HCT116 (cell line): ENCODE data around the gene CSNK1E. TPM values are rescaled to one million over a fixed set of nuclear protein-coding genes. Genes with fewer than 3 reads are reported as not detected.

ENCODE experiments used
- ATAC-seq: fragments of 200-7000 bp; cut with Tn5 transposase; 2 replicates; pipeline ENCODE4 v1.9.1; 2020; ENCODE audit warnings: mild to moderate bottlenecking, moderate library complexity
- BruUV-seq: library from RNA; stranded (reverse); fragments of 400-500 nt; replicated peaks from 2 replicates; lab custom pipeline; 2021; lab: Mats Ljungman, UMichigan
- CTCF ChIA-PET: fragments of 300-600 bp; sonication (Branson Sonifier 250); formaldehyde crosslinking; loops from one replicate; lab custom pipeline; 2021; ENCODE audit warnings: antibody characterized with exemption; lab: Charles Lee
- POLR2A ChIA-PET: fragments of 300-600, 350-600 bp; sonication (Branson Sonifier 250); formaldehyde crosslinking; loops from one replicate; lab custom pipeline; 2021; ENCODE audit warnings: antibody characterized with exemption; lab: Charles Lee
- RAD21 ChIA-PET, 2 experiments: fragments of 300-600 bp; sonication (Branson Sonifier 250); formaldehyde crosslinking; loops; one replicate each; lab custom pipeline; 2023; ENCODE audit warnings: low total read pairs in 2 of 2; ENCODE audit not compliant: uncharacterized antibody in 2 of 2, unreplicated experiment in 2 of 2, low non-redundant PET in 1 of 2; lab: Charles Lee
- DNase-seq: peaks from one replicate; pipeline ENCODE4 v3.0.0-alpha.2; 2010; ENCODE audit warnings: low read depth, low spot score
- H2AFZ ChIP-seq: fragments of 200-600 bp; shearing (Covaris generic), sonication (generic); 2 replicates; pipeline ENCODE4 v1.6.1; 2017; ENCODE audit warnings: low read depth, mixed run types, mixed read lengths, antibody characterized with exemption, low read length; ENCODE audit not compliant: poor library complexity, severe bottlenecking
- H3K27ac ChIP-seq: 2 replicates; pipeline ENCODE4 v1.5.1; 2012; ENCODE audit warnings: low read depth, low read length
- H3K27me3 ChIP-seq: fragments of 200-600 bp; sonication (generic); 2 replicates; pipeline ENCODE4 v1.6.1; 2016; ENCODE audit warnings: mixed run types, low read length, mixed read lengths; ENCODE audit not compliant: insufficient read depth
- H3K36me3 ChIP-seq, 2 experiments: fragments of 200-500 bp in 1 of 2; fragments of 200-600 bp in 1 of 2; sonication (Bioruptor generic) in 1 of 2; sonication (generic) in 1 of 2; 2 replicates each; pipeline versions ENCODE4 v1.5.1 to v1.6.1; 2014 to 2016; ENCODE audit warnings: low read length in 2 of 2, inconsistent platforms in 1 of 2, mixed read lengths in 1 of 2, mixed run types in 1 of 2; ENCODE audit not compliant: insufficient read depth in 2 of 2, control insufficient read depth in 1 of 2
- H3K4me1 ChIP-seq, 2 experiments: fragments of 200-600 bp in 1 of 2; sonication (generic) in 1 of 2; 2 replicates each; pipeline versions ENCODE4 v1.5.1 to v1.6.1; 2012 to 2017; ENCODE audit warnings: low read length in 2 of 2, inconsistent platforms in 1 of 2, mild to moderate bottlenecking in 1 of 2, mixed read lengths in 1 of 2, mixed run types in 1 of 2, moderate library complexity in 1 of 2; ENCODE audit not compliant: insufficient read depth in 2 of 2, control insufficient read depth in 1 of 2
- H3K4me2 ChIP-seq: fragments of 200-600 bp; sonication (generic); 2 replicates; pipeline ENCODE4 v1.6.1; 2017; ENCODE audit warnings: mixed run types, low read length, mixed read lengths
- H3K4me3 ChIP-seq, 2 experiments: fragments of 200-600 bp in 1 of 2; sonication (generic) in 1 of 2; replicated peaks in 1 of 2; 2 replicates each; pipeline ENCODE4 v1.5.1; 2011 to 2016; ENCODE audit warnings: low read length in 2 of 2, control low read depth in 1 of 2, low read depth in 1 of 2, mild to moderate bottlenecking in 1 of 2, mixed read lengths in 1 of 2, mixed run types in 1 of 2
- H3K79me2 ChIP-seq: fragments of 200-600 bp; sonication (generic); 2 replicates; pipeline ENCODE4 v1.6.1; 2017; ENCODE audit warnings: mild to moderate bottlenecking, mixed run types, low read length, moderate library complexity, mixed read lengths; ENCODE audit not compliant: insufficient read depth
- H3K9ac ChIP-seq: fragments of 200-600 bp; sonication (generic); 2 replicates; pipeline ENCODE4 v1.6.1; 2016; ENCODE audit warnings: low read length, mixed read lengths
- H3K9me2 ChIP-seq: fragments of 200-600 bp; sonication (generic), shearing (Covaris generic); 2 replicates; pipeline ENCODE4 v1.6.1; 2017; ENCODE audit warnings: mixed run types, mild to moderate bottlenecking, moderate library complexity; ENCODE audit not compliant: insufficient read depth
- H3K9me3 ChIP-seq, 2 experiments: fragments of 200-500 bp in 1 of 2; fragments of 200-600 bp in 1 of 2; sonication (Bioruptor generic) in 1 of 2; sonication (generic) in 1 of 2; 2 replicates each; pipeline ENCODE4 v1.6.1; 2014 to 2017; ENCODE audit warnings: low read length in 2 of 2, mixed read lengths in 2 of 2, inconsistent platforms in 1 of 2, low read depth in 1 of 2, mild to moderate bottlenecking in 1 of 2, mixed run types in 1 of 2, moderate library complexity in 1 of 2; ENCODE audit not compliant: control insufficient read depth in 1 of 2, insufficient read depth in 1 of 2
- H4K20me1 ChIP-seq: fragments of 200-600 bp; sonication (generic), shearing (Covaris generic); 2 replicates; pipeline ENCODE4 v1.6.1; 2017; ENCODE audit warnings: mixed run types, mild to moderate bottlenecking, moderate library complexity; ENCODE audit not compliant: insufficient read depth
- FOSL1 ChIP-seq: IDR thresholded peaks from 2 replicates; pipeline ENCODE4 v1.6.1; 2012; ENCODE audit warnings: low read depth
- JUND ChIP-seq: IDR thresholded peaks from 2 replicates; pipeline ENCODE4 v1.6.1; 2012
- POLR2A ChIP-seq: IDR thresholded peaks from 2 replicates; pipeline ENCODE4 v1.7.0; 2011; ENCODE audit warnings: borderline replicate concordance; ENCODE audit not compliant: insufficient read depth, insufficient read length; ENCODE audit errors: extremely low read depth
- SIN3A ChIP-seq: IDR thresholded peaks from 2 replicates; pipeline ENCODE4 v1.6.1; 2012; ENCODE audit warnings: low read depth
- SP1 ChIP-seq: IDR thresholded peaks from 2 replicates; pipeline ENCODE4 v1.6.1; 2012; ENCODE audit warnings: low read depth
- TCF7L2 ChIP-seq: IDR thresholded peaks from 2 replicates; pipeline ENCODE4 v1.7.0; 2011; ENCODE audit warnings: borderline replicate concordance, inconsistent platforms; ENCODE audit not compliant: insufficient read depth, insufficient read length; ENCODE audit errors: extremely low read depth
- YY1 ChIP-seq: IDR thresholded peaks from 2 replicates; pipeline ENCODE4 v1.6.1; 2011; ENCODE audit warnings: low read length, low read depth, moderate library complexity, mild to moderate bottlenecking; ENCODE audit not compliant: insufficient replicate concordance; ENCODE audit errors: extremely low read depth
- ZNF274 ChIP-seq: fragments of 200-500 bp; sonication (Bioruptor generic); IDR thresholded peaks from 2 replicates; pipeline ENCODE4 v1.6.1; 2014; ENCODE audit warnings: mild to moderate bottlenecking, low read depth, low read length, inconsistent platforms
- intact Hi-C: fragments of 100-400 bp; cut with micrococcal nuclease; formaldehyde crosslinking; loops from 2 replicates; pipeline ENCODE4 v1.10.0; 2022
- total RNA-seq: library from RNA; stranded (reverse); gene quantifications from one replicate; pipeline ENCODE4 v1.2.1, GENCODE V29; 2021; ENCODE audit not compliant: unreplicated experiment
- TF ChIP-seq, protein P1 (sequence below): IDR thresholded peaks from 2 replicates; pipeline ENCODE4 v1.6.1; 2012
- TF ChIP-seq, protein P2 (sequence below): IDR thresholded peaks from 2 replicates; pipeline ENCODE4 v1.6.1; 2012; ENCODE audit warnings: low read depth
- TF ChIP-seq, protein P3 (sequence below): IDR thresholded peaks from 2 replicates; pipeline ENCODE4 v1.6.1; 2012
- TF ChIP-seq, protein P4 (sequence below), 3 experiments: fragments of 200-600 bp in 1 of 3; sonication (generic) in 1 of 3; IDR thresholded peaks in 2 of 3; conservative IDR thresholded peaks in 1 of 3; 2 replicates each; pipeline ENCODE4 v1.5.1; 2012 to 2017; ENCODE audit warnings: low read depth in 2 of 3, low read length in 2 of 3, antibody characterized with exemption in 1 of 3, borderline replicate concordance in 1 of 3, control low read depth in 1 of 3, mild to moderate bottlenecking in 1 of 3, mixed read lengths in 1 of 3, mixed run types in 1 of 3, moderate library complexity in 1 of 3; ENCODE audit not compliant: insufficient read depth in 1 of 3

Gene CSNK1E
- total RNA-seq, 1 experiment from 2014 or later = 190 TPM

DNA sequence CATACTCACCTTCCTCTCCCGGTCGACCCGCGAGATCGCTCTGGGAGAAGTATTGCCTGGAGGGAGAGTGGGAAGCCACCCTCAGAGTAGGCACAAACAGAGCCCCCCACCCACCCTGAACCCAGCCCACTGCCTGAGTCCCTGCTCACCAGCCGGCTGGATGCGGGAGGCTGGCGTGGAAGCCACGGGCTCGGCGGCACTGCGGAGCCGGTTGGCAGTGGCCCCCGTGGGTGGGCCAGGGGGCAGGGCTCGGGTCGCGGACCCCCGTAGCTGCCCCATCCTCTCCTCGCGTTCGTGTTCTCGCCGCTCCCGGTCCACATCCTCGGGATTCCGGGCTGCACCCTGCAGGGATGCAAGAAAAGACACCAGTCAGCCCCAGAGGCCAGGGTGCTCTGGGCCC, 23.0 kb downstream of the CSNK1E start:
- Histone ChIP-seq H3K9ac (no peak overlapping the region), H3K4me2 (no peak overlapping the region), H3K4me3 (no peak overlapping the region), H3K9me2 (no peaks in the 10 kb centered on the region), H2AFZ (no peak overlapping the region), H4K20me1 (no peaks in the 10 kb centered on the region), H3K79me2 (peaks cover 31% of the 10 kb centered on the region; the same call in 1 of the 2 replicates), H3K4me1 (peaks cover 0 to 8% of the 10 kb centered on the region in 2 experiments; a peak in 1 of 4 replicates), H3K36me3 (peaks cover 45 to 63% of the 10 kb centered on the region in 2 experiments), H3K27ac (no peak overlapping the region), H3K27me3 (no peaks in the 10 kb centered on the region), H3K9me3 (no peaks in the 10 kb centered on the region)
- BruUV-seq = no TSS peak
- ChIA-PET POLR2A (no interaction called here), RAD21 (no interaction called here), CTCF (no interaction called here)
- no peak for ATAC-seq
- intact Hi-C loops = no loop called here
- DNase-seq = no peak
- TF ChIP-seq YY1 = no peak
- TF ChIP-seq, protein P1, sequence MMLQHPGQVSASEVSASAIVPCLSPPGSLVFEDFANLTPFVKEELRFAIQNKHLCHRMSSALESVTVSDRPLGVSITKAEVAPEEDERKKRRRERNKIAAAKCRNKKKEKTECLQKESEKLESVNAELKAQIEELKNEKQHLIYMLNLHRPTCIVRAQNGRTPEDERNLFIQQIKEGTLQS = no peak
- TF ChIP-seq, protein P2, sequence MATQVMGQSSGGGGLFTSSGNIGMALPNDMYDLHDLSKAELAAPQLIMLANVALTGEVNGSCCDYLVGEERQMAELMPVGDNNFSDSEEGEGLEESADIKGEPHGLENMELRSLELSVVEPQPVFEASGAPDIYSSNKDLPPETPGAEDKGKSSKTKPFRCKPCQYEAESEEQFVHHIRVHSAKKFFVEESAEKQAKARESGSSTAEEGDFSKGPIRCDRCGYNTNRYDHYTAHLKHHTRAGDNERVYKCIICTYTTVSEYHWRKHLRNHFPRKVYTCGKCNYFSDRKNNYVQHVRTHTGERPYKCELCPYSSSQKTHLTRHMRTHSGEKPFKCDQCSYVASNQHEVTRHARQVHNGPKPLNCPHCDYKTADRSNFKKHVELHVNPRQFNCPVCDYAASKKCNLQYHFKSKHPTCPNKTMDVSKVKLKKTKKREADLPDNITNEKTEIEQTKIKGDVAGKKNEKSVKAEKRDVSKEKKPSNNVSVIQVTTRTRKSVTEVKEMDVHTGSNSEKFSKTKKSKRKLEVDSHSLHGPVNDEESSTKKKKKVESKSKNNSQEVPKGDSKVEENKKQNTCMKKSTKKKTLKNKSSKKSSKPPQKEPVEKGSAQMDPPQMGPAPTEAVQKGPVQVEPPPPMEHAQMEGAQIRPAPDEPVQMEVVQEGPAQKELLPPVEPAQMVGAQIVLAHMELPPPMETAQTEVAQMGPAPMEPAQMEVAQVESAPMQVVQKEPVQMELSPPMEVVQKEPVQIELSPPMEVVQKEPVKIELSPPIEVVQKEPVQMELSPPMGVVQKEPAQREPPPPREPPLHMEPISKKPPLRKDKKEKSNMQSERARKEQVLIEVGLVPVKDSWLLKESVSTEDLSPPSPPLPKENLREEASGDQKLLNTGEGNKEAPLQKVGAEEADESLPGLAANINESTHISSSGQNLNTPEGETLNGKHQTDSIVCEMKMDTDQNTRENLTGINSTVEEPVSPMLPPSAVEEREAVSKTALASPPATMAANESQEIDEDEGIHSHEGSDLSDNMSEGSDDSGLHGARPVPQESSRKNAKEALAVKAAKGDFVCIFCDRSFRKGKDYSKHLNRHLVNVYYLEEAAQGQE = no peak
- TF ChIP-seq FOSL1 = no peak

DNA sequence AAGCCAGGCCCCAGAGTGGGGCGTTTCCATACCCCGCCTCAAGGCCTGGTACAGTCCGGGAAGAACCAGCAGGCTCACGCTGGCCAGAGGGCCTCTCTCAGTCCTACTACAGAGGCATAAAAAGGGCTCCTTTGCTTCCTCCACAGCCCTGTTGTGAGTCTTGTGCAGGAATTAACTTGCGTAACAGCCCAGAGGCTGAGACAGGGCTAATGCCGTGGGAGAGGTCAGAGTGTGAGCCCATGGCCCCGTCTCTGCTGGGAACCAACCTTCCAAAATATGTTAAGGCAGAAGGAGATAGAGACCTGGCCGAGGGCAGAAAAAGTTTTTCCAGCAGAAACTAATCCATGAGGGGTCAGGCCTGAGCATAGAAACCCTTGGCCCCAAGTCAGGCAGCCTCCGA, 24.5 kb downstream of the CSNK1E start:
- Histone ChIP-seq H3K4me2 (no peak overlapping the region), H3K4me3 (no peak overlapping the region), H3K4me1 (no peaks in the 10 kb centered on the region), H3K27me3 (no peaks in the 10 kb centered on the region), H3K36me3 (peaks cover 37 to 50% of the 10 kb centered on the region in 2 experiments; a peak in 3 of 4 replicates), H3K9ac (no peak overlapping the region), H3K79me2 (peaks cover 19% of the 10 kb centered on the region; the same call in 1 of the 2 replicates), H3K27ac (no peak overlapping the region), H4K20me1 (no peaks in the 10 kb centered on the region), H2AFZ (no peak overlapping the region), H3K9me2 (no peaks in the 10 kb centered on the region), H3K9me3 (no peaks in the 10 kb centered on the region)
- RAD21 ChIA-PET = no interaction called here
- CTCF ChIA-PET = no interaction called here
- BruUV-seq = no TSS peak
- POLR2A ChIA-PET = no interaction called here
- DNase-seq (no peak), ATAC-seq (no peak)
- intact Hi-C loops = no loop called here
- TF ChIP-seq, protein P3, sequence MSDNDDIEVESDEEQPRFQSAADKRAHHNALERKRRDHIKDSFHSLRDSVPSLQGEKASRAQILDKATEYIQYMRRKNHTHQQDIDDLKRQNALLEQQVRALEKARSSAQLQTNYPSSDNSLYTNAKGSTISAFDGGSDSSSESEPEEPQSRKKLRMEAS = no peak
- TF ChIP-seq JUND (no peak), SIN3A (no peak), SP1 (no peak), ZNF274 (no peak), TCF7L2 (no peak), POLR2A (no peak)
- TF ChIP-seq, protein P4, sequence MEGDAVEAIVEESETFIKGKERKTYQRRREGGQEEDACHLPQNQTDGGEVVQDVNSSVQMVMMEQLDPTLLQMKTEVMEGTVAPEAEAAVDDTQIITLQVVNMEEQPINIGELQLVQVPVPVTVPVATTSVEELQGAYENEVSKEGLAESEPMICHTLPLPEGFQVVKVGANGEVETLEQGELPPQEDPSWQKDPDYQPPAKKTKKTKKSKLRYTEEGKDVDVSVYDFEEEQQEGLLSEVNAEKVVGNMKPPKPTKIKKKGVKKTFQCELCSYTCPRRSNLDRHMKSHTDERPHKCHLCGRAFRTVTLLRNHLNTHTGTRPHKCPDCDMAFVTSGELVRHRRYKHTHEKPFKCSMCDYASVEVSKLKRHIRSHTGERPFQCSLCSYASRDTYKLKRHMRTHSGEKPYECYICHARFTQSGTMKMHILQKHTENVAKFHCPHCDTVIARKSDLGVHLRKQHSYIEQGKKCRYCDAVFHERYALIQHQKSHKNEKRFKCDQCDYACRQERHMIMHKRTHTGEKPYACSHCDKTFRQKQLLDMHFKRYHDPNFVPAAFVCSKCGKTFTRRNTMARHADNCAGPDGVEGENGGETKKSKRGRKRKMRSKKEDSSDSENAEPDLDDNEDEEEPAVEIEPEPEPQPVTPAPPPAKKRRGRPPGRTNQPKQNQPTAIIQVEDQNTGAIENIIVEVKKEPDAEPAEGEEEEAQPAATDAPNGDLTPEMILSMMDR (IDR thresholded peaks at IDR 0.05 in 2 of 3, conservative IDR thresholded peaks at IDR 0.05 in 1 of 3; ENCODE audit: borderline replicate concordance in 1 of 3, insufficient read depth in 1 of 3, low read depth in 2 of 3, low read length in 2 of 3) = no peak
